GM12873 (cell line): Measurements from ENCODE around the gene PGAM1.

Experiments used
- CTCF ChIP-seq: IDR thresholded peaks from 2 replicates; pipeline ENCODE4 v1.5.1; 2012; ENCODE audit warnings: low read depth, mild to moderate bottlenecking, moderate library complexity, low read length, control low read depth; ENCODE audit not compliant: insufficient read depth; ENCODE audit errors: missing control alignments

Gene PGAM1

GRCh38 chr10:97434557-97434956 is 8.6 kb downstream of the PGAM1 start:
- TF ChIP-seq CTCF, result no peak

- TF ChIP-seq CTCF, result no peak
Observed at GRCh38 chr10:97435211-97435610, 9.2 kb downstream of the PGAM1 start.

- no peak for TF ChIP-seq CTCF
Observed at GRCh38 chr10:97442277-97442676, 16.3 kb downstream of the PGAM1 start.

- TF ChIP-seq CTCF, result no peak
Observed at GRCh38 chr10:97444212-97444611, 18.2 kb downstream of the PGAM1 start.

- TF ChIP-seq CTCF, result no peak
Observed at GRCh38 chr10:97445357-97445721, 19.3 kb downstream of the PGAM1 start.

- no peak for TF ChIP-seq CTCF
Observed at GRCh38 chr10:97445722-97446639, 20.0 kb downstream of the PGAM1 start, which contains the start of the genes EXOSC1 and ZDHHC16. Gene EXOSC1 (minus strand): TSS chr10:97446006. CDS start chr10:97445985, 21 bp downstream. Gene ZDHHC16 (plus strand): TSS chr10:97446175. CDS start chr10:97451676, 5,501 bp downstream.

- TF ChIP-seq CTCF, result no peak
Observed at GRCh38 chr10:97450828-97451227, 24.8 kb downstream of the PGAM1 start.
